SK-N-SH (cell line): ENCODE data around the gene PTTG1IP2. TPM values are rescaled to one million over a fixed set of nuclear protein-coding genes. Genes with fewer than 3 reads are reported as not detected.

Source experiments
- CTCF ChIA-PET: fragments of 300-600, 350-600 bp; formaldehyde crosslinking; extraction: SDS; loops from one replicate; lab custom pipeline; 2021; lab: Yijun Ruan, JAX
- POLR2A ChIA-PET: fragments of 350-600 bp; sonication (Branson Sonifier 250); formaldehyde crosslinking; extraction: SDS; loops from one replicate; lab custom pipeline; 2020; ENCODE audit warnings: antibody characterized with exemption, inconsistent platforms; lab: Yijun Ruan, JAX
- DNase-seq: peaks from one replicate; pipeline ENCODE4 v3.0.0; 2012
- H2AFZ ChIP-seq: fragments of 200-600 bp; sonication (generic); 2 replicates; pipeline ENCODE4 v1.8.1; 2016; ENCODE audit warnings: antibody characterized with exemption, mild to moderate bottlenecking, low read depth
- H3F3A ChIP-seq: fragments of 200-600 bp; sonication (generic); replicated peaks from 2 replicates; pipeline ENCODE3; 2016; ENCODE audit warnings: antibody characterized with exemption, mild to moderate bottlenecking; ENCODE audit not compliant: insufficient read depth
- H3K27ac ChIP-seq, 2 experiments: fragments of 200-500 bp in 1 of 2; fragments of 200-600 bp in 1 of 2; sonication (Bioruptor generic) in 1 of 2; sonication (generic), shearing (Covaris generic) in 1 of 2; 2 replicates each; pipeline versions ENCODE4 v1.5.1 to v1.6.1; 2014 to 2016; ENCODE audit warnings: low read depth in 2 of 2, inconsistent platforms in 1 of 2, low read length in 1 of 2, mild to moderate bottlenecking in 1 of 2, mixed read lengths in 1 of 2
- H3K27me3 ChIP-seq: fragments of 200-600 bp; sonication (generic), shearing (Covaris generic); 2 replicates; pipeline ENCODE4 v1.6.1; 2016; ENCODE audit warnings: mixed run types; ENCODE audit not compliant: insufficient read depth
- H3K36me3 ChIP-seq, 2 experiments: fragments of 200-500 bp in 1 of 2; fragments of 200-600 bp in 1 of 2; sonication (Bioruptor generic) in 1 of 2; sonication (generic) in 1 of 2; replicated peaks in 1 of 2; 2 replicates each; pipeline versions ENCODE3 to v1.5.1; 2014 to 2016; ENCODE audit warnings: low read length in 1 of 2, mild to moderate bottlenecking in 1 of 2; ENCODE audit not compliant: insufficient read depth in 2 of 2, control insufficient read depth in 1 of 2
- H3K4me1 ChIP-seq, 2 experiments: fragments of 200-500 bp in 1 of 2; fragments of 200-600 bp in 1 of 2; sonication (Bioruptor generic) in 1 of 2; sonication (generic), shearing (Covaris generic) in 1 of 2; 2 replicates each; pipeline versions ENCODE4 v1.5.1 to v1.6.1; 2014 to 2016; ENCODE audit warnings: low read depth in 1 of 2, low read length in 1 of 2, mixed run types in 1 of 2; ENCODE audit not compliant: insufficient read depth in 2 of 2, control insufficient read depth in 1 of 2
- H3K4me2 ChIP-seq: fragments of 200-600 bp; sonication (generic), shearing (Covaris generic); 2 replicates; pipeline ENCODE4 v1.6.1; 2017; ENCODE audit warnings: mixed run types
- H3K4me3 ChIP-seq, 2 experiments: fragments of 200-500 bp in 1 of 2; fragments of 200-600 bp in 1 of 2; sonication (Bioruptor generic) in 1 of 2; sonication (generic), shearing (Covaris generic) in 1 of 2; 2 replicates each; pipeline versions ENCODE4 v1.5.1 to v1.8.1; 2014 to 2016; ENCODE audit warnings: low read depth in 2 of 2, inconsistent platforms in 1 of 2, low read length in 1 of 2, mild to moderate bottlenecking in 1 of 2, mixed read lengths in 1 of 2, moderate library complexity in 1 of 2
- H3K79me2 ChIP-seq: fragments of 200-600 bp; sonication (generic); 2 replicates; pipeline ENCODE4 v1.8.1; 2017; ENCODE audit warnings: mild to moderate bottlenecking; ENCODE audit not compliant: insufficient read depth
- H3K9ac ChIP-seq: fragments of 200-600 bp; sonication (generic); 2 replicates; pipeline ENCODE4 v1.6.1; 2017; ENCODE audit warnings: mixed run types
- H3K9me2 ChIP-seq: fragments of 200-600 bp; sonication (generic); 2 replicates; pipeline ENCODE4 v1.6.1; 2017; ENCODE audit warnings: mixed run types
- H3K9me3 ChIP-seq: fragments of 200-600 bp; sonication (generic); 2 replicates; pipeline ENCODE4 v1.6.1; 2017; ENCODE audit warnings: mixed run types, mild to moderate bottlenecking, moderate library complexity
- H4K20me1 ChIP-seq: fragments of 200-600 bp; sonication (generic); 2 replicates; pipeline ENCODE4 v1.6.1; 2017; ENCODE audit warnings: mild to moderate bottlenecking, mixed run types; ENCODE audit not compliant: insufficient read depth
- CHD2 ChIP-seq: fragments of 150-350 bp; IDR thresholded peaks from 2 replicates; pipeline ENCODE4 v1.6.1; 2018; ENCODE audit warnings: low read length; ENCODE audit not compliant: partially characterized antibody
- CTCF ChIP-seq: fragments of 200-600 bp; sonication (generic); IDR thresholded peaks from 2 replicates; pipeline ENCODE4 v1.6.1; 2017; ENCODE audit warnings: antibody characterized with exemption, mild to moderate bottlenecking, moderate library complexity
- ELF1 ChIP-seq: IDR thresholded peaks from 2 replicates; pipeline ENCODE4 v1.4.0; 2012
- EP300 ChIP-seq, 2 experiments: IDR thresholded peaks; 2 replicates each; pipeline versions ENCODE4 v1.4.0 to v1.6.1; 2012; ENCODE audit warnings: borderline replicate concordance in 1 of 2, low read depth in 1 of 2, low read length in 1 of 2
- GABPA ChIP-seq: IDR thresholded peaks from 2 replicates; pipeline ENCODE4 v1.4.0; 2012; ENCODE audit warnings: low read depth, mild to moderate bottlenecking
- MEF2A ChIP-seq: IDR thresholded peaks from 2 replicates; pipeline ENCODE4 v1.4.0; 2012; ENCODE audit warnings: low read depth, borderline replicate concordance
- NFIC ChIP-seq: IDR thresholded peaks from 2 replicates; pipeline ENCODE4 v1.4.0; 2012; ENCODE audit warnings: borderline replicate concordance
- POLR2AphosphoS5 ChIP-seq: IDR thresholded peaks from 2 replicates; pipeline ENCODE4 v1.6.1; 2012; ENCODE audit warnings: low read depth, low read length
- SIN3A ChIP-seq: IDR thresholded peaks from 2 replicates; pipeline ENCODE4 v1.6.1; 2012; ENCODE audit warnings: low read depth, mild to moderate bottlenecking, low read length, moderate library complexity, borderline replicate concordance
- ZBTB33 ChIP-seq: IDR thresholded peaks from 2 replicates; pipeline ENCODE4 v1.4.0; 2012; ENCODE audit warnings: low read depth, borderline replicate concordance
- WGBS: methylation state at CpG from one replicate; pipeline ENCODE4 v1.1.6; 2017; ENCODE audit warnings: low lambda C conversion rate; 5-methylcytosine and 5-hydroxymethylcytosine counted together
- polyA plus RNA-seq, 3 experiments: library from polyadenylated mRNA; depleted of rRNA; stranded (reverse); fragments of >200 nt; gene quantifications; 2 replicates each; pipeline ENCODE4 v1.2.3, GENCODE V29; 2012

The PTTG1IP2 gene
- polyA plus RNA-seq, 1 of the 3 experiments (the other 2 are of a cell fraction): not detected

GRCh38 chr7:90502539-90502938, 33.1 kb downstream of the PTTG1IP2 start:
- POLR2A ChIA-PET: no interaction called here
- H3K27ac ChIP-seq: no peak overlapping the region
- H3K36me3 ChIP-seq: no peaks in the 10 kb centered on the region
- DNase-seq: no peak
- no peak overlapping the region for H2AFZ ChIP-seq
- H3K9me3 ChIP-seq: no peaks in the 10 kb centered on the region
- no peaks in the 10 kb centered on the region for H3F3A ChIP-seq
- no peaks in the 10 kb centered on the region for H4K20me1 ChIP-seq
- H3K4me3 ChIP-seq: no peak overlapping the region
- H3K4me1 ChIP-seq: no peaks in the 10 kb centered on the region
- H3K9ac ChIP-seq: no peak overlapping the region
- CTCF ChIA-PET: no interaction called here
- 86% methylated on average over 4 of the region's 4 CpGs for WGBS
- no peak overlapping the region for H3K4me2 ChIP-seq
- no peak for TF ChIP-seq CHD2
- no peak for TF ChIP-seq ELF1
- TF ChIP-seq NFIC: no peak
- no peak for TF ChIP-seq CTCF
- TF ChIP-seq MEF2A: no peak
- TF ChIP-seq GABPA: no peak
- TF ChIP-seq ZBTB33: no peak
- TF ChIP-seq EP300 (IDR thresholded peaks at IDR 0.05; ENCODE audit: borderline replicate concordance in 1 of 2, low read depth in 1 of 2, low read length in 1 of 2): no peak
- no peak for TF ChIP-seq SIN3A
- TF ChIP-seq, all 33 proteins: peak for 0
- H3K27me3 ChIP-seq: no peaks in the 10 kb centered on the region
- no peaks in the 10 kb centered on the region for H3K79me2 ChIP-seq
- no peaks in the 10 kb centered on the region for H3K9me2 ChIP-seq

- H3K4me3 ChIP-seq: no peak overlapping the region
- H3K4me1 ChIP-seq: no peaks in the 10 kb centered on the region
- H3F3A ChIP-seq: no peaks in the 10 kb centered on the region
- no peak for DNase-seq
- no peak overlapping the region for H3K27ac ChIP-seq
- H3K9ac ChIP-seq: no peak overlapping the region
- POLR2A ChIA-PET: no interaction called here
- H3K9me3 ChIP-seq: no peaks in the 10 kb centered on the region
- H3K4me2 ChIP-seq: no peak overlapping the region
- no peaks in the 10 kb centered on the region for H3K36me3 ChIP-seq
- CTCF ChIA-PET: interaction anchor here (1.7 kb wide), 1 partner anchor 9 kb away, joined by 4 read pairs; no protein-coding TSS in a partner anchor
- H3K79me2 ChIP-seq: no peaks in the 10 kb centered on the region
- no peaks in the 10 kb centered on the region for H3K27me3 ChIP-seq
- 76% methylated on average over 1 of the region's 1 CpG for WGBS
- H3K9me2 ChIP-seq: no peaks in the 10 kb centered on the region
- no peak overlapping the region for H2AFZ ChIP-seq
- no peak for TF ChIP-seq POLR2AphosphoS5
- no peaks in the 10 kb centered on the region for H4K20me1 ChIP-seq
Measured at GRCh38 chr7:90503367-90503766, 33.9 kb downstream of the PTTG1IP2 start.
